IPS-20b (cell line): Measurements from ENCODE around the gene HHLA2.
"Not testable (repeated sequence)": the region's sequence is repeated elsewhere in the genome, so short reads cannot be mapped to it uniquely, and the experiment has no call there.

Experiments
- H3K27ac ChIP-seq: one replicate; pipeline ENCODE4 v1.5.1; 2013; ENCODE audit warnings: low read length
- H3K27me3 ChIP-seq: 2 replicates; pipeline ENCODE4 v1.6.1; 2013; ENCODE audit warnings: mild to moderate bottlenecking, low read length, inconsistent platforms; ENCODE audit not compliant: insufficient read depth
- H3K36me3 ChIP-seq: 2 replicates; pipeline ENCODE4 v1.6.1; 2013; ENCODE audit warnings: low read depth, mild to moderate bottlenecking, inconsistent platforms, low read length, moderate library complexity; ENCODE audit not compliant: insufficient read depth
- H3K4me1 ChIP-seq: 2 replicates; pipeline ENCODE4 v1.6.1; 2013; ENCODE audit warnings: mild to moderate bottlenecking, control low read depth, inconsistent platforms, low read length, moderate library complexity; ENCODE audit not compliant: insufficient read depth
- H3K4me3 ChIP-seq: 2 replicates; pipeline ENCODE4 v1.5.1; 2013; ENCODE audit warnings: mild to moderate bottlenecking, low read length, inconsistent platforms
- H3K9ac ChIP-seq: 2 replicates; pipeline ENCODE4 v1.6.1; 2013; ENCODE audit warnings: low read depth, mild to moderate bottlenecking, inconsistent platforms, low read length, moderate library complexity
- H3K9me3 ChIP-seq: 2 replicates; pipeline ENCODE4 v1.6.1; 2013; ENCODE audit warnings: mild to moderate bottlenecking, low read depth, low read length, inconsistent platforms; ENCODE audit not compliant: insufficient read depth

Gene HHLA2

DNA sequence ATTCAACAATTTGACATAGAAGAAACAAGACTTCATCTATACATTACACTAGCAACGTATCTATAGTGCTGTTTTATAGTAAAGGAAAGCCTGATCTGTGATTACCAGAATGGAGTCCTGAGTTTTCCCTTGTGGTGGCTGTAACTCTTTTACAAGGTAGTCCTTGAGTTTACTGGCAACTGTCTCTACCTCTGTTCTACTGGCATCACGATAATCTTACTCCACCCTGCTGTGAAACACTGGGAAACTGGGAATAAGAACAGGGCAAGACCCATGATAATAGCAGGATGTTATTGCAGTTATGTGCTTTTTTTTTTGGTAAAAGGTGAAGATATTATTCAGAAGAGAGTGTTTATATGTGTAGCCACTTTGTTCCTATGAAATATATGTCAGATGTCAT is 12.4 kb upstream of the HHLA2 start:
- H3K9ac ChIP-seq: no peak overlapping the region
- no peaks in the 10 kb centered on the region for H3K4me1 ChIP-seq
- H3K4me3 ChIP-seq: no peak overlapping the region
- no peak overlapping the region for H3K27ac ChIP-seq
- peaks cover 8% of the 10 kb centered on the region; the same call in 1 of the 2 replicates for H3K9me3 ChIP-seq
- no peaks in the 10 kb centered on the region for H3K36me3 ChIP-seq
- H3K27me3 ChIP-seq: no peaks in the 10 kb centered on the region

DNA sequence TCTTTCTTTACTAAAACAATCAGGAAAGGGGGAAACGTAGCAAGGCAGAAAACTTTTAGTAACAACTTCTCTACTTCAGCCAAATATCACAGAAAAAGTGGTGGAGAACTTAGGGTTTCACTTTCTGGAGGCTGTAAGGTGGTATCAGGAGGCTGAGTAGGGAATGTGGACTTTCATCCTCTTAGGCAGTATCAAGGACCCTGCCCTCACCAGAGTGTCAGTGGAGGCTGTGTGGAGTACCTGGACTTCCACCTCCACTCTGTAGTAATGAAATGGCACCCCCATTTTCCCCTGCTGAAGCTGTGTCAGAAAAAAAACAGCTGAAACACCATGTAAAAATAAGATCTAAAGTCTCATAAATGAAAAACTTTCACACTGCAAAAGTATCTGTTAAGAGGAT is 11.2 kb upstream of the HHLA2 start:
- Histone ChIP-seq H3K27me3 (no peaks in the 10 kb centered on the region), H3K4me1 (no peaks in the 10 kb centered on the region), H3K9me3 (no peaks in the 10 kb centered on the region), H3K9ac (no peak overlapping the region), H3K36me3 (no peaks in the 10 kb centered on the region), H3K27ac (no peak overlapping the region), H3K4me3 (no peak overlapping the region)

DNA sequence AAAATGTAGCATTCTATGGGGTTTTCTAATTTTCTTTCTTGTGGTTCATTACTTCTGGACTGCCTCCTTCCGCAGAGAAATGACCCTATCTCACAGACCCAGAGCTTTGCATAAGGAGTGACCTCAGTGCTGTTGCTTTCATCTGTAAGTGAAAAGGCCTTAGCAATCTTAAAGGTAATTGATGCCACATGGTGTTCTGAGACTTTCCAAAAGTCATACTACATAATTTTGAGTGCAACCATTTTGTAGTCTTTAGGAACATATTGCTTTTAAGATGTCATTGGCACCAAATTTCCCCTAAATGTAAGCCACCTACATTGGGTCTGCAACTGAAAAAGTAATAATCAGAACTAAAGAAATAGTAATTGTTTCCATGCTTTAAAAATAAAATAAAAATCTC is 9.2 kb upstream of the HHLA2 start:
- H3K4me3 ChIP-seq: no peak overlapping the region
- H3K4me1 ChIP-seq: no peaks in the 10 kb centered on the region
- no peaks in the 10 kb centered on the region for H3K9me3 ChIP-seq
- no peak overlapping the region for H3K9ac ChIP-seq
- H3K36me3 ChIP-seq: no peaks in the 10 kb centered on the region
- H3K27me3 ChIP-seq: no peaks in the 10 kb centered on the region
- H3K27ac ChIP-seq: no peak overlapping the region

DNA sequence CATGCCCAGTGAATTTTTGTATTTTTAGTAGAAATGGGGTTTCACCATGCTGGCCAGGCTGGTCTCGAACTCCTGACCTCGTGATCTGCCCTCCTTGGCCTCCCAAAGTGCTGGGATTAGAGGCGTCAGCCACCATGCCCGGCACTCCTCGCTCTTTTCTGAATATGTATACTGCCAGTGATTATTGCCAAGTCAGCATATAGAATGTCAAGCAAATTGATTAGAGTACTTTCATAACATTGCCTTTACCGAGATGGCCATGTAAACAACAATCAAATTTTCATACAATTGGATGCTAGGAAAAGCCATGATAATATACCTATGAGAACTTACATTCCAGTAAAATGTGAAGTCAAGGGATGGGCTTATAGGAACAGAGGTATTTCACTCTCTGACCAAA is 8.2 kb upstream of the HHLA2 start:
- H3K9me3 ChIP-seq, H3K27ac ChIP-seq: not testable (repeated sequence)

DNA sequence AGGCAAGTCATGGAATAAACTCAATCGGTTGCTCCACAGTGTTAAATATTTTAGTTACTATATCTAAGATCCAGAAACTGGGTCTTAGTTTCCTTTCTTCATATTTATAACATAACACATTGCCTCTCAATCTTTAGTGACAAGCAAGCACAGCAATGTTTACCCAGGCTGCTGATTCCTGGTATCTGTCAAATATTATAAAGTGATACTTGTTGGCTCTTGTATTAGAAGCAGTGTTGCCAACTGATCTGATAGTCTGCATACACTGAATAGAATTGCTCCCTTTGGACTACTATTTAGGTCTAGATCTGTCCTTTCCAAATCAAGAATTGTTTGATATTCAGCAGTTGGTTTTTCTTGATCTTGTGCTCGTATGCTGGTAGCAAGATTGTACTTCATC is 7.2 kb upstream of the HHLA2 start:
- no peaks in the 10 kb centered on the region for H3K27me3 ChIP-seq
- H3K36me3 ChIP-seq: no peaks in the 10 kb centered on the region
- no peak overlapping the region for H3K4me3 ChIP-seq
- H3K27ac ChIP-seq: no peak overlapping the region
- no peaks in the 10 kb centered on the region for H3K4me1 ChIP-seq
- no peak overlapping the region for H3K9ac ChIP-seq
- H3K9me3 ChIP-seq: no peaks in the 10 kb centered on the region

More for the DNA sequence above, 8.2 kb upstream of the HHLA2 start:
- H3K4me3 ChIP-seq, H3K27me3 ChIP-seq, H3K4me1 ChIP-seq, H3K36me3 ChIP-seq, H3K9ac ChIP-seq: not testable (repeated sequence)

DNA sequence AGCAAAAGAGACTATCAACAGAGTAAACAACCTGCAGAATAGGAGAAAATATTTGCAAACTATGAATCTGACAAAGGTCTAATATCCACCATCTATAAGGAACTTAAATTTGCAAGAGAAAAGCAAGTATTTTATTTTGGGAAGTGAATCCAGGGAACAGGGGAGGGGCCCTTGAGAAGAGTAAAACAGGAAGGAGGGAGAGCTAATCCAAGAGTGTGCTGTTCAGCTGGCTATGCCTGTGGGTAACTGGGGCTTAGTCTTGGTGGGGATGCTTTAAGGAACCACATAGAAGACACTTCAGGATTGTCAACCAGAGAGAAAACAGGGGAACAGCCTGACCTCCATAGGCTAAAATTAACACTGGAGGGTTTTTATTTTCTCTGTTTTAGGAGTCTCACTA is 3.9 kb upstream of the HHLA2 start:
- Histone ChIP-seq H3K27ac (no peak overlapping the region), H3K9me3 (no peaks in the 10 kb centered on the region), H3K27me3 (no peaks in the 10 kb centered on the region), H3K4me1 (no peaks in the 10 kb centered on the region), H3K4me3 (no peak overlapping the region), H3K36me3 (no peaks in the 10 kb centered on the region), H3K9ac (no peak overlapping the region)

DNA sequence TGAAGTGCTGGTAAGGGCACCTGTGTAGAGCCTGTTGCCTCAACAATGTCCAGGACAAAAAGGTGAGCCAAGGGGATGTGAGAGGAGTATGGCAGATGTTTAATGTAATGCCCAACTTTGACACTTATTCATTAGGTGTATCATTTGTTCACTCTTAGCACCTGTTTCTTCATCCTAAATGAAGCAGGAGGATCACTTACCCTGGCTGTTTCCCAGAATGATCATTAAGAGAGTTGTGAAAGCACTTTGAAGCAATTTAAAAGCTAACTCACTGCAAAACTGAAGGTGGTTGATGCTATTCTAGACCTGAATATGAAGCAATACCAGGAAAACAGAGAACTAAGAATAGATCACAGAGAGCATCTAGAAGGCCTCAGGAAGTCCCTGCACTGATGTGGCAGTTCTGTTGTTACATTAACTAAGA is 3.4 kb upstream of the HHLA2 start:
- H3K27ac ChIP-seq: no peak overlapping the region
- 0 out of 2 replicates have a peak, but pooled peaks cover 3% of the 10 kb centered on the region for H3K4me1 ChIP-seq
- no peak overlapping the region for H3K9ac ChIP-seq
- no peak overlapping the region for H3K4me3 ChIP-seq
- H3K27me3 ChIP-seq: no peaks in the 10 kb centered on the region
- H3K9me3 ChIP-seq: no peaks in the 10 kb centered on the region
- no peaks in the 10 kb centered on the region for H3K36me3 ChIP-seq

DNA sequence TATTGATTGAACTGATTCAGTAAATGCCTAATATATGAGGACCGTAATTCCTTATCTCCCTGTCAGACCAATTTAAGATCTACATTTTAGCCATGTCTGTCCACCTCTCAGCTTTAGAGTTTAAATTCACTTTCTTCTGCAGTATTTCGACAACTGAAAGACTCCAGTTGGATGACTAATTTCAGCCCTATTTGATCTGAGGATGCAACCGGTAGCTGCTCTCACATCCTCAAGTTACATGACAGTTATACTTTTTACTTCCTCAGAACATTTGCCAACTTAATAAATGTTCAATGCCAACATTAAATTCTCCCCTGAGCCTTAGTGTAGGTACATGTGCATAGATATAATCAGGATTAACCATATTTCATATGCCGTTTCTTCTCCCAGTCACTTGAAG is 2.5 kb upstream of the HHLA2 start:
- Histone ChIP-seq H3K4me1 (0 out of 2 replicates have a peak, but pooled peaks cover 3% of the 10 kb centered on the region), H3K9ac (no peak overlapping the region), H3K27me3 (no peaks in the 10 kb centered on the region), H3K9me3 (no peaks in the 10 kb centered on the region), H3K27ac (no peak overlapping the region), H3K36me3 (no peaks in the 10 kb centered on the region), H3K4me3 (no peak overlapping the region)

DNA sequence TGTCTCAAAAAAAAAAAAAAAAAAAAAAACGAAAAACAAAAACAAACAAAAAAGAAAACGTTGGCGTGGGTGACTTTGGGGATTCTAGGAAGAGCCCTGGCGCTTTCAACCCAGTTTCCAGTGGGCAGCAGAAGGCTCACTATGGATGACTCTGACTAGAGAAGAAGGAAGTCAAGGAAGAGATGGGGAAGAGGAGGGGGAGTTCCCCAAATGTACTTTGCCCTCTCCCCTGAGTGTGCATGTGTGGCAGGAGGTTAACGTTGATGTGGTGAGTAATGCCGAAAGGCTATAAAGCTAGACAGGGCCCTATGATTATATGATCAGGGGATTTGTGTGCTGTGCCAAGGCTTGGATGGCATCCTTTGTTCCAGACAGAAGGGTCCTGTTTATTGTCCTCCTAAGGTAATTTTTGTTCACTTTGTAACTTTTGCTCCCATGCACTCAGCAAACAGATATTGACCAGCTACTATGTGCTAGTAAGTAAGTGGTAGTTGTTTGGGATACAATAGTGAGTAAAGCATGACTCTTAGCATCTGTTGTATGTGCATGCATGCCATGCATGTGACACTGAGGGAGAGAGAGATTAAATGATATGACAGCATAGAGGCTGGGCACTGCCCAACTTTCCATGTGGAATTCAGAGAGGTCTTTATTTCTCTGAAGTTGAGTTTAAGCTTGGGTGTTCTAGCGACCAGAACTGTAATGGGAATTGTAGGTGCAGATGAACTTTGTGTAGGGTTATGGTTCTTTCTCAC is 750 bp upstream of the HHLA2 start:
- no peaks in the 10 kb centered on the region for H3K36me3 ChIP-seq
- peaks cover 6% of the 10 kb centered on the region; the same call in 1 of the 2 replicates for H3K4me1 ChIP-seq
- H3K4me3 ChIP-seq: no peak overlapping the region
- H3K27ac ChIP-seq: no peak overlapping the region
- no peak overlapping the region for H3K9ac ChIP-seq
- no peaks in the 10 kb centered on the region for H3K9me3 ChIP-seq
- H3K27me3 ChIP-seq: no peaks in the 10 kb centered on the region

DNA sequence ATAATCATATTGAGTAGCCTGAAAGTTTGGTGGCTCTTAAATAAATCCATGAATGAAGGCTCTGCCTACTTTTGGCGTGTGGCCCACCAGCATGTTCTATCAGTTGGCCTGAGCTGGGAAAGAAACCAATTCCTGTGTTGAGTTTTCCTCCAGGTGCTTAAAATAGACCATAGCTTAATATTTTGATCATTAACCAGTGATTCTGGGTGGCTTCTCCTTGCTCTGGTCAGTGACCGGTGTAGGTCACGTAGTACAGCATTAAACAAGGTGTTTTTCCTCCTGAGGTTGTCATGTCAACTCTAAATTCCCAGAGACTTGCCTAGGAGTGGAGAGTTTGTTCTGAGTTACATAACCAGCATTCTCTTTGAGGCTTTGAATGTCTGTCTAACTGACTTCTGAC is 1.3 kb downstream of the HHLA2 start:
- H3K27me3 ChIP-seq: no peaks in the 10 kb centered on the region
- no peak overlapping the region for H3K4me3 ChIP-seq
- no peaks in the 10 kb centered on the region for H3K36me3 ChIP-seq
- H3K27ac ChIP-seq: no peak overlapping the region
- H3K4me1 ChIP-seq: peaks cover 6% of the 10 kb centered on the region; the same call in 1 of the 2 replicates
- H3K9ac ChIP-seq: no peak overlapping the region
- H3K9me3 ChIP-seq: no peaks in the 10 kb centered on the region

DNA sequence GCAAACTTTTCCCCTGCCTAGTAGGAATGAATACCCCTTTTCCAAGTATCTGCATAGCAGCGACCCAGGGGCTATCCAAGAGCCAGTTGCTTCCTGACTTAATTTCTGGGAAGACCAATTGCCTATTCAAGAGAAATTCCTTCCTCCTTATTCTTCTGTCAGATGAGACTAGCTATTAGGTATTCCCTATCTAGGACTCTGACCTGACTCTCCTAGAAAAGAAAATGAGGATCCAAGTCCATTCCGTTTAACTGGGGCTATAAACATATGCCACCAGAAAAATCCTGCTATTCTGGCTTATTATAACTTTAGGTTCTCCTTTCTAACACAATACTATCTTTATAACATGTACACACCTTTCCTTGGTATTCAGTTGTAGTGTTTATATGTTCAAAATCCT is 1.7 kb downstream of the HHLA2 start:
- H3K9me3 ChIP-seq: no peaks in the 10 kb centered on the region
- no peaks in the 10 kb centered on the region for H3K36me3 ChIP-seq
- no peak overlapping the region for H3K4me3 ChIP-seq
- no peak overlapping the region for H3K27ac ChIP-seq
- H3K9ac ChIP-seq: no peak overlapping the region
- no peaks in the 10 kb centered on the region for H3K27me3 ChIP-seq
- H3K4me1 ChIP-seq: peaks cover 6% of the 10 kb centered on the region; the same call in 1 of the 2 replicates

DNA sequence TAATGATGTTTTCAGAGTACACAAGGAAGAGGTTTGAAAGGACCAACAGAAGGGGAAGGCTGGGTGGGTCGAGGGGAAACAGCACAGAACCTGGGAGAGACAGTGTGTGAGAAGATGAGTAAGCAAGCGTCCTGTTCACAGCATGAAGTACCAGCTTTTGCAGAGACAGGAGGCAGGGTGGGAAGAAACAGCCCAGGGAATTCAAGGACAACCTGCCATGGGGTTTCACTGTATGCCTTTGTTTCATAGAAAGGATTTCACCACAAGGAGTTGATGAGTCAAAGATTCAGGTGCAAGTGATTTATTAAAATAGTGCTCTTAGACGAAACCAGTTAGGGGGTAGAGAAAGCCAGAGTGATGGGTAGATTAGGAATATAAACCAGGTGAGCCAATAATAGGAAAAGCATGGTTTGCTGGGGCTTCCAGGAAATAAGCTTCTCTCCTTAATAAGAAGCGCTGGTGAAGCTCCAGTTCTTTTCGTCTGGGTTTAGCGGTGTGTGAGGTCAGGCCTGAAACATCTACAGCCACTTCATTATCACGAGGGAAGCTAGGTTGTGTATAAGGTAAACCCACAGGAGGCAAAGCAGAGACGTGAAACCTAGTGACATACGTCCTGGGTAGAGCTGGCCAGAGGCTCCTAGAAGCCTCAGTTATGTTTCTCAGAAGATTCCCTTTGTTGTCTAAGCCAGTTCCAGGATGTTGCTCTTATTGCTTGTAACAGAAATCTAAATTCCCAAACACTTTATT is 3.9 kb downstream of the HHLA2 start:
- no peak overlapping the region for H3K4me3 ChIP-seq
- H3K4me1 ChIP-seq: peaks cover 6% of the 10 kb centered on the region; the same call in 1 of the 2 replicates
- no peaks in the 10 kb centered on the region for H3K9me3 ChIP-seq
- H3K36me3 ChIP-seq: no peaks in the 10 kb centered on the region
- H3K9ac ChIP-seq: no peak overlapping the region
- no peak overlapping the region for H3K27ac ChIP-seq
- H3K27me3 ChIP-seq: no peaks in the 10 kb centered on the region
